Measurements from ENCODE around the gene OCSTAMP. TPM values are rescaled to one million over a fixed set of nuclear protein-coding genes. Genes with fewer than 3 reads are reported as not detected.

Gene OCSTAMP
- total and polyA plus RNA-seq, 8 donors, result not detected

- 72 to 83% methylated on average over 7 of the region's 7 CpGs for WGBS, 2 donors
- TF ChIP-seq, protein P1, sequence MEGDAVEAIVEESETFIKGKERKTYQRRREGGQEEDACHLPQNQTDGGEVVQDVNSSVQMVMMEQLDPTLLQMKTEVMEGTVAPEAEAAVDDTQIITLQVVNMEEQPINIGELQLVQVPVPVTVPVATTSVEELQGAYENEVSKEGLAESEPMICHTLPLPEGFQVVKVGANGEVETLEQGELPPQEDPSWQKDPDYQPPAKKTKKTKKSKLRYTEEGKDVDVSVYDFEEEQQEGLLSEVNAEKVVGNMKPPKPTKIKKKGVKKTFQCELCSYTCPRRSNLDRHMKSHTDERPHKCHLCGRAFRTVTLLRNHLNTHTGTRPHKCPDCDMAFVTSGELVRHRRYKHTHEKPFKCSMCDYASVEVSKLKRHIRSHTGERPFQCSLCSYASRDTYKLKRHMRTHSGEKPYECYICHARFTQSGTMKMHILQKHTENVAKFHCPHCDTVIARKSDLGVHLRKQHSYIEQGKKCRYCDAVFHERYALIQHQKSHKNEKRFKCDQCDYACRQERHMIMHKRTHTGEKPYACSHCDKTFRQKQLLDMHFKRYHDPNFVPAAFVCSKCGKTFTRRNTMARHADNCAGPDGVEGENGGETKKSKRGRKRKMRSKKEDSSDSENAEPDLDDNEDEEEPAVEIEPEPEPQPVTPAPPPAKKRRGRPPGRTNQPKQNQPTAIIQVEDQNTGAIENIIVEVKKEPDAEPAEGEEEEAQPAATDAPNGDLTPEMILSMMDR (IDR thresholded peaks at IDR 0.05), result no peak
- intact Hi-C loops (cut with DNase I), result loop anchor here in 1 of 3 donors (10.0 kb wide), 1 partner anchor 125 kb away; the partner anchor contains the start of gene TP53RK
- Histone ChIP-seq H3K9me3 (no peaks in the 10 kb centered on the region), H3K27ac (no peak overlapping the region), H3K4me3 (no peak overlapping the region), H3K36me3 (no peaks in the 10 kb centered on the region), H3K27me3 (no peaks in the 10 kb centered on the region), H3K4me1 (no peaks in the 10 kb centered on the region)
- DNase-seq (no peak), FAIRE-seq (no peak), ATAC-seq (no peak)
These were observed 9.4 kb upstream of the OCSTAMP start for GRCh38 chr20:46559685-46560440.

GRCh38 chr20:46559001-46559400 is 8.5 kb upstream of the OCSTAMP start:
- FAIRE-seq, result no peak

DNA sequence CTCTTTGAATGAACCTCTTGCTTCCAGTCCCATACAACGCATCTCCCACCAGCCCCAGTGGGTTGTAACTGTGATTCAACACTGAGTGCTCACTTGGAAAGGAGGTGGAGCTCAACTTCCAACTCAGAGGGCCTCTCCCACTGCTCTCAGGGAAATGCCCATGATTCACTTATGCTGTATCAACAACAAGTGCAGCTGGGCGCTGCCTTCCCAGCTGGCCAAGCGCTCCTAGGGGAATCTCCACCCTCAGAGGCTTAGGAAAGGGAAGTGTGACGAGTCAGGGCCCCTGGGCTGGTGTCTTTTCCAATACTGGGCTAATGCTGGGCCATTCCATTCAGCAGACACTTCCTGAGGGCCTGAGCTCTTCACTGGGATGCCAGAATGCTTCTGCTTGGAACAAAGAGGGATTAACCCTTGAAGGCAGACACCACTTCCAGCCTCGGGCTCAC is 8.1 kb upstream of the OCSTAMP start:
- Histone ChIP-seq H3K4me3 (no peak overlapping the region), H3K9me3 (no peaks in the 10 kb centered on the region), H3K27me3 (no peaks in the 10 kb centered on the region), H3K4me1 (no peaks in the 10 kb centered on the region), H3K27ac (no peak overlapping the region), H3K36me3 (no peaks in the 10 kb centered on the region)
- WGBS, 2 donors, result 81 to 83% methylated on average over 5 of the region's 5 CpGs
- DNase-seq (no peak), FAIRE-seq (no peak), ATAC-seq (peak in 3 of 4 donors; percentile 22 to 45 (median 29))
- TF ChIP-seq, protein P1 (IDR thresholded peaks at IDR 0.05), result no peak
- intact Hi-C loops (cut with DNase I), result loop anchor here in 1 of 3 donors (10.0 kb wide), 1 partner anchor 126 kb away; the partner anchor contains the start of gene TP53RK

More at GRCh38 chr20:46559001-46559400, 8.5 kb upstream of the OCSTAMP start:
- Histone ChIP-seq H3K4me1 (no peaks in the 10 kb centered on the region), H3K27me3 (no peaks in the 10 kb centered on the region), H3K36me3 (no peaks in the 10 kb centered on the region), H3K9me3 (no peaks in the 10 kb centered on the region), H3K27ac (no peak overlapping the region), H3K4me3 (no peak overlapping the region)
- intact Hi-C loops (cut with DNase I), result loop anchor here in 1 of 3 donors (10.0 kb wide), 1 partner anchor 126 kb away; the partner anchor contains the start of gene TP53RK
- TF ChIP-seq, protein P1 (IDR thresholded peaks at IDR 0.05), result no peak
- no peak for DNase-seq
- 91 to 96% methylated on average over 3 of the region's 3 CpGs for WGBS, 2 donors
- no peak for ATAC-seq

- TF ChIP-seq, protein P1 (IDR thresholded peaks at IDR 0.05), result no peak
- no peaks in the 10 kb centered on the region for H3K4me1 ChIP-seq
- DNase-seq (no peak), ATAC-seq (no peak), FAIRE-seq (no peak)
- WGBS, 2 donors, result 68 to 84% methylated on average over 8 of the region's 8 CpGs
- intact Hi-C loops (cut with DNase I), result loop anchor here in 1 of 3 donors (10.0 kb wide), 1 partner anchor 127 kb away; the partner anchor contains the start of gene TP53RK
- H3K4me3 ChIP-seq, result no peak overlapping the region
- no peaks in the 10 kb centered on the region for H3K9me3 ChIP-seq
- H3K27ac ChIP-seq, result no peak overlapping the region
- H3K27me3 ChIP-seq, result no peaks in the 10 kb centered on the region
- H3K36me3 ChIP-seq, result no peaks in the 10 kb centered on the region
These were observed 6.9 kb upstream of the OCSTAMP start for GRCh38 chr20:46557231-46557956.

Data from pancreas (tissue), 10 donors.